SU-DHL-6 (cell line): ENCODE data around the gene DAPK1.

Experiments used
- EZH2phosphoT487 ChIP-seq: fragments of 200-600 bp; sonication (generic), shearing (Covaris generic); conservative IDR thresholded peaks from 2 replicates; pipeline ENCODE4 v1.6.1; 2018; ENCODE audit warnings: mild to moderate bottlenecking, antibody characterized with exemption, low read length, moderate library complexity, mixed read lengths
- TF ChIP-seq, protein P1 (sequence below): fragments of 200-600 bp; sonication (generic); IDR thresholded peaks from one replicate; pipeline ENCODE4 v1.5.1; 2017; ENCODE audit warnings: antibody characterized with exemption, mild to moderate bottlenecking, low read length, moderate library complexity; ENCODE audit not compliant: insufficient read depth, poor library complexity, severe bottlenecking

DNA sequence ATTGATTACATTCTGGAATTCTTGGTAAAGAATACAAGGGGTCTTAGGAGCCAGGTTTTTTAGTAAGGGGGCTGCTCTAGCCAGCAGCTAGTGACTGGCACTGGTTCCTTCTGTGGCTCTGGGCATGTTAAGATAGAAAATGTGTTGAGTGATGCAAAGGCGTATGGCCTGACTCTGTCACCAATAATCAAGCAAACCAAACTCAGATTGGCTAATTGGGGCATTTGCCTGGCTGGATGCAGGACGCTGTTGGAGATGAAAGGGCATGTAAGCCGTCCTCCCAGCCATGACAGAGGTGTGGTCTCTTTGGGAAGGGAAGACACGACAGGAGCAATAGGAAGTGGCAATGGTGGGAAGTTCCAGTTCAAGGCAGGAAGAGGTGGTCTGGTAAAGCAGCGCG is 140.6 kb downstream of the DAPK1 start:
- TF ChIP-seq, protein P1, sequence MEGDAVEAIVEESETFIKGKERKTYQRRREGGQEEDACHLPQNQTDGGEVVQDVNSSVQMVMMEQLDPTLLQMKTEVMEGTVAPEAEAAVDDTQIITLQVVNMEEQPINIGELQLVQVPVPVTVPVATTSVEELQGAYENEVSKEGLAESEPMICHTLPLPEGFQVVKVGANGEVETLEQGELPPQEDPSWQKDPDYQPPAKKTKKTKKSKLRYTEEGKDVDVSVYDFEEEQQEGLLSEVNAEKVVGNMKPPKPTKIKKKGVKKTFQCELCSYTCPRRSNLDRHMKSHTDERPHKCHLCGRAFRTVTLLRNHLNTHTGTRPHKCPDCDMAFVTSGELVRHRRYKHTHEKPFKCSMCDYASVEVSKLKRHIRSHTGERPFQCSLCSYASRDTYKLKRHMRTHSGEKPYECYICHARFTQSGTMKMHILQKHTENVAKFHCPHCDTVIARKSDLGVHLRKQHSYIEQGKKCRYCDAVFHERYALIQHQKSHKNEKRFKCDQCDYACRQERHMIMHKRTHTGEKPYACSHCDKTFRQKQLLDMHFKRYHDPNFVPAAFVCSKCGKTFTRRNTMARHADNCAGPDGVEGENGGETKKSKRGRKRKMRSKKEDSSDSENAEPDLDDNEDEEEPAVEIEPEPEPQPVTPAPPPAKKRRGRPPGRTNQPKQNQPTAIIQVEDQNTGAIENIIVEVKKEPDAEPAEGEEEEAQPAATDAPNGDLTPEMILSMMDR: no peak
- no peak for TF ChIP-seq EZH2phosphoT487
